GM19467 (cell line): ENCODE measurements around the gene AFG1L.
"Not testable (repeated sequence)": the region's sequence is repeated elsewhere in the genome, so short reads cannot be mapped to it uniquely, and the experiment has no call there.

ENCODE experiments used
- ATAC-seq: cut with Tn5 transposase; IDR thresholded peaks from one replicate; pipeline ENCODE4 v1.9.1; 2021; ENCODE audit warnings: mild to moderate bottlenecking, moderate library complexity; ENCODE audit not compliant: unreplicated experiment

The AFG1L gene

DNA sequence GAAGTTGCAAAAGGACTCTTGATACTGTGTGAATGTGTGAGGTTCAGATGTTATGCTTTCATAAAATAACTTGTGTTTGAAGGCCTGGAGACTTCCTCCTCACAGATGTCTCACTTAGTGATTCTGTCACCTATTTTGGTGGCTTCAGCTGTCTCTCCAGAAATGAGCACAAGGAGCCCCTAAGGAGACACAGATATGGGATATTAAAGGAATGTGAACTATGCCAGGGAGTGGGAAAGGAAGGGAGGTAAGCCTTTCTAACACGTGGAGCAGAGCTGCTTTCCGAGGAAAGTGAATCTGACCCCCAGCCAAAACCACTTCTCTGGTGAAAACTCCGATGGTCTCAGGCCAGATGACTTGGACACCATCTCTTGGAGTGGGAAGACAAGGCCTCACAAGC, 255.4 kb downstream of the AFG1L start:
- ATAC-seq: no peak

DNA sequence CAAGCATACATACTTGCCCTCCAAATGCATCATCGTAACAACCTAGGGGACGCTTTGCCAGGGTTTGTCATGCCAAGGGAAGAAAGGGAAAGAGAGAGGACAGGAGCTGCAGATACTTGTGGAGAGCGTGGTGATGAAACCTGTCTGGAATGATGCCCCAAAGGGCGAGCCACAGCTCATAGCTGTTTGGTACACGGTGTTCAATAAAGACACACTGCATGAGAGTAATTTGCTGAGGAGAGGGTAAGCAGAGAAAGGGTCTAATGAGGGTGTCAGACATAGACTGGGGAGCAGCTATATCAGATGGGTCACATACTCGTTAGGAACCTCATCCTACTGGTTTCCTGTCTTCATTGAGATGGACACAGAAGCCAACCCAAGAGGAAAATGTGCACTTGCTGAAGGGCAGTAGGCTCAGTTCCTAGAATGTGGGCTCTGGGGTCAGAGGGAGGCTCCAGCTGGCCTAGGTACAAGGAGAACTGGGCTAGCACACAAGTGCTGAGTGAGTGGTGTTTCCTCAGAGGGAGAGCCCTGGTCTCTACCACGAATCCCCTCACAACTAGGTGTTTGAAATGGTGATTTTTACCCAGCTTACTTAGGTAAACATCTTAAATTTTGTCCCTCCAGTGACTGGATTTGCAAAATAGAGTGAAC, 260.7 kb downstream of the AFG1L start:
- ATAC-seq: no peak

- ATAC-seq: no peak
Observed at GRCh38 chr6:108556250-108556649, 261.4 kb downstream of the AFG1L start.

- no peak for ATAC-seq
Observed at GRCh38 chr6:108556866-108557493, 262.1 kb downstream of the AFG1L start.

GRCh38 chr6:108557494-108558371, 262.9 kb downstream of the AFG1L start:
- ATAC-seq: no peak

DNA sequence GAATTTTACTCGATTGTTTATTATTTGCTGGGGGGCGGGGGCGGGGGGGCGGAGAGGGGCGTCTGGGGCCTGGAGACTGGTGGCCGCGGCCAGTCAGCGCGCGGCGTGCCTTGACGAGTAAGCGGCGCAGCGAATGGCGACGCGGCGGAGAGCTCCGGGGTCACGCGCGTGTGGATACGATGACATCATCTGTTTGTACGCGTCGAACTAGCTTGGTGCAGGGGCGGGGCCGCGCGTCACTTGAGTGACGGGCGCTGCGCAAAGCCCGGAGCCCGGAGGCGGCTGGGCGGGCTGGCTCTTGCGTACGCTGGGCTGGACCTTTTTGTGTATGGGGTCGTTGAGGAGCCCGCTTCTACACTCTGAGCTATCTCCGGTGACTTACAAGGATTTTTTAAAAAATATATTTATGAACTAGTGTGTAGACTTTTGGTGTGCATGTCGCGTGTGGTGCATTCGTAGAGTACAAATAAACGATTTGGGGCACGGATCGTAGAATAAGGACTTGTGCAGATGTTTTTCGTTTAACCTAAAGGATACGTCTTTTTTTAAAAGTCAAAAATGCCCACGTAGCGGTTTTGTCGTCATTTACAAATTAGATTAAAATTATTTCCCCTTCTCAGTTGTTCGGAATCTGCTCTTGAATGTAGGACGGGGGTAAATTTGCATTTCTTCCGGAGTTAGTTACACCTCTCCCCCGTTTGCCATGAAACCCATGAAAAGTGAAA, 263.7 kb downstream of the AFG1L start:
- peak; percentile 55 for ATAC-seq

DNA sequence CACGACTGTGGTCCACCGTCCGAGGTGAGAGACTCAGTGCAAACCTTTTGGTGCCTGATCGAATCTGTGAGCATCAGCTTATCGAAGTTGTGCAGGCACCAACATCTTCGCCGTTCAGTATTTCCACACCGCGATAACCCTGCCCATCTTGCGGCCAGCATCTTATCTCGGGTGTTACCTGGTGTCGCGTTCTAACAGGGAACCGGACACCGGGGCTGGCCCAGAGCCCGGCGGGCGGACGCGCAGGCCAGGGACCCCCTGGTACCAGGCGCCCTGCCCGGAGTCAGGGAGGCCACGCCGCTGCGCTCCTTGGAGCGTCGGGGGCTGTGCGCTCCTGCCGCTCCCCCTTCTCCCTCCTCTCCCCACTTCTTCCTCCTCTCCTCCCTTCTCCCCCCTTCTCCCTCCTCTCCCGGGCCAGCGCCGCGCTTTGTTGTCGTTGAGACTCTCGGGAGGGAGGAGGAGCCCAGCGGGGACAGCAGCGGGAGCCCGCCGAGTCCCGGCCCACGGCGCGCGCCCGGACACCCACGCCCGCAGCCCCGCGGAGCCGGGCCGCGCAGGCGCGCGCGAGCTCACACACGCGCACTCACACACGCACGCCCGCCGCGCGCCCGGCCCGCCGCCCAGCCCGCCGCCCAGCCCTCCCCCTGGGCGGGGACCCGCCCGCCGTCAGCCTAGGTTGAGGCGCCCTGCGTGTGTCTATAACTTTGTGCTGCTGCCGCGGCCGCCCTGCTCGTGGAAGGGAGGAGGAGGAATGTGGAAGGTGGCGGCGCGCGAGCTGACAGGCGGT, 264.4 kb downstream of the AFG1L start:
- ATAC-seq: peak; percentile 37

GRCh38 chr6:108559884-108560462, 265.1 kb downstream of the AFG1L start:
- no peak for ATAC-seq

DNA sequence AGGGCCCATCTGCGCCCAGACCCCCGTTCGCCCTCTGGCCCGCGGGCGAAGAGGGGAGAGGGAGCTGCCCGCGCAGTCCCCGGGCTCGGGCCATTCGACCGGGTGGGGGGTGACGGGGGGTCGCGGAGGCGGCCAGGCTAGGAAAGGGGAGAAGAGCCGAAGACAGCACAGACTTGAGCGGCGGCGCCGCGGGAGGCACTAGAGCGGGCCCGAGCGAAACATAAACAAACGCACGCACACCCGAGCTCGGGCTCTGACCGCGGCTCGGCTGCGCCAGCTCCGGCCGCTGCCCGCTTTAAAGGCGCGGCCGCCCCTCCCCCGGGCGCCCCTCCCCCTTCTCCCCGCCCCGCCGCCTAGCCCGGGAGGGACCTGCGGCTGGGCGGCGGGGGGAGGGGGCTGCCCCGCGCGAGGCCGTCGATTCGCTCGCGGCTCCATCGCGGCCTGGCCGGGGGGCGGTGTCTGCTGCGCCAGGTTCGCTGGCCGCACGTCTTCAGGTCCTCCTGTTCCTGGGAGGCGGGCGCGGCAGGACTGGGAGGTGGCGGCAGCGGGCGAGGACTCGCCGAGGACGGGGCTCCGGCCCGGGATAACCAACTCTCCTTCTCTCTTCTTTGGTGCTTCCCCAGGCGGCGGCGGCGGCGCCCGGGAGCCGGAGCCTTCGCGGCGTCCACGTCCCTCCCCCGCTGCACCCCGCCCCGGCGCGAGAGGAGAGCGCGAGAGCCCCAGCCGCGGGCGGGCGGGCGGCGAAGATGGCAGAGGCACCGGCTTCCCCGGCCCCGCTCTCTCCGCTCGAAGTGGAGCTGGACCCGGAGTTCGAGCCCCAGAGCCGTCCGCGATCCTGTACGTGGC, 265.8 kb downstream of the AFG1L start, which contains the start of gene FOXO3:
TSS of gene FOXO3 (plus strand) at position 455 of the 846 bp plus-strand sequence. CDS start at position 747, 292 bp downstream.
- ATAC-seq: no peak

DNA sequence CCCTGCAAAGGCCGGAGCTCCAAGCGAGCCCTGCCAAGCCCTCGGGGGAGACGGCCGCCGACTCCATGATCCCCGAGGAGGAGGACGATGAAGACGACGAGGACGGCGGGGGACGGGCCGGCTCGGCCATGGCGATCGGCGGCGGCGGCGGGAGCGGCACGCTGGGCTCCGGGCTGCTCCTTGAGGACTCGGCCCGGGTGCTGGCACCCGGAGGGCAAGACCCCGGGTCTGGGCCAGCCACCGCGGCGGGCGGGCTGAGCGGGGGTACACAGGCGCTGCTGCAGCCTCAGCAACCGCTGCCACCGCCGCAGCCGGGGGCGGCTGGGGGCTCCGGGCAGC, 266.4 kb downstream of the AFG1L start:
- ATAC-seq: not testable (repeated sequence)

- ATAC-seq: no peak
Observed at GRCh38 chr6:108561742-108562502, 267.1 kb downstream of the AFG1L start.

DNA sequence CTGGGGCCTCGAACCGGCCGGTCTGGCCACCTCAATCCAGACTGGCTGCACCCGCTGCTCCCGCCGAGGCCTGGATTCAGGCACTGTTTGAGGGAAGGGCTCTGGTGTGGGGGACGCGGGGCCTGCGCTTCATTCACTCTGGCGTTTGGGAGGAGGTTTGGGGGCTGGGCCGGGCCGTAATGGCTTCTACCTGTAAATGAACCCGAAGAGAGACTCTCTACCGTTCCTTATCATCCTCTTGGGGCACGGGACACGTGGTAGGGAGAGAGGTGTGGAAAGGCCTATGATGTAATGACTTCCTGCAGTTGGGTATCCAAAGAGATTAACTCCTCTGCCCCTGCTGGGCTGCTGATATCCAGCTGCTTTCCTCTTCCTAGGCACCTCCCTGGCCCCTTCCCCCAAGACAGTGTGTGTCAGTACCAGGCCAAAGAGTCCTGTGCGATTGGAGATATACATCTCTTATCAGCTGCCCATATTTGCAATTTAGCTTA, 267.7 kb downstream of the AFG1L start:
- ATAC-seq: no peak

DNA sequence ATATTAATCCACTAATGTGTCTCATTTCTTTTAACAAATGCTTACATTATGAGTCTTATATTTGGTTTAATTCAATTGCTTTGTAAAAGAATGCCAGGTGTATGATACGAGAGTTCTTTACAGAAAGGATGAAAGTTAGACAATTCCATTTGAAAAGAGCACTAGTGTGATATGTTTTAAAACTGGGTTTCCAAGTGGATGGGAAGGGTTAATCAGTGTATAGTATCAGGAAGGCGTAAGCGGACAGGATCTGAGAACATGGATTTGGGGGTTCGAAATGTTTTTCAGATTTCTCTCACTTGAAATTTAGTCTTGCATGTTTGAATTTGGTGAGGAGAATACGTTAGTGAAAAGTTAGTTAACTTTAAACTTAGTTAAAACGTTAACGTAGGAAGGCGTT, 268.4 kb downstream of the AFG1L start:
- no peak for ATAC-seq

DNA sequence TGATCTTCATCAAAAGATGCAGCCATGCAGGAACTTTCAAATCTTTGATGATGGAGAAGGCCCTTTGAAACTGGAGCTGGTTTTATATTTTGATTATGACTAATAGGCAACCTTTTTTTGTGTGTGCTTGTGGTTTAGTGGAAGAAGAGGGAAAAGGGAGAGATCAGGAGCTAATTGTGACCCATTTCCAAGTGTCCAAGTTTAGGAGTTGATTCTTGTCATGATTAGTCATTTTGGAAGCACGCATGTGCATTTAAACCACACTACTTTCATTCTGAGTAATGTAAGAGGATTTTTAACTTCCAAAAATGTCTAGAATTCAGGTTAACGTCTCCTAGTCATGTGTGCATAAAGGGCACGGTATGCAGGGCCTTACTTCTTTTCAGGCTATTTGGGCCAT, 269.3 kb downstream of the AFG1L start:
- no peak for ATAC-seq

DNA sequence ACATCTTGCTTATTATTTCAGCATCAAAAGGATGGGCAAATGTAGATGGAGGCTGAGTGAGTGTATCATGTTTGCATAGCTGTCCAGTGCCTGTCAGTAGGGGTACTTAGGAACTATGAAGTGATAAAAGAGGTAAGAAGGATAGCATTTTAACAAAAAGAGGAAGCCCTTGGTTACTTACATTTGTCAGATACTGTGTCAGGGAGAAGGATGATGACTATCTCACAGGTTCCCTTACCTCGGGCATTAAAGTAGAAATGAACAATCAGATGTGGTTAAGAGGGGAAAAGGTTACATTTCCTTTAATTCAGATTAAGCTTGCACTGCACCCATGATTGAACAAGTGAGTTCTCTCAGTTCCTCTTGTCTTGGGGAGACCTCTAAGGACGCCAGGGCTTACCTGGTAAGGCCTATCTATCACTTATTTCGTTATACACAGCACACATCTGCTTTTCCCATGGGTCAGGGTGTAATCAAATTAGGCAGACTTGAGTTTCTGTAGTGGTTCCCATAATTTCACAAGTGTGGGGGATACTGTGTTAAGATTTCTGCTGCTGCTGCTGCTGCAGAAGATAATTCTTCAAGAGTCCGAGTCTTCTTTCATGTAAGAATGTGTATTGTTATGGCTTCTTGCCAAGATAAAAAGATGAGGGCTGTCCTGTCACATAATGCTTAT, 270.4 kb downstream of the AFG1L start:
- peak; percentile 81 for ATAC-seq

DNA sequence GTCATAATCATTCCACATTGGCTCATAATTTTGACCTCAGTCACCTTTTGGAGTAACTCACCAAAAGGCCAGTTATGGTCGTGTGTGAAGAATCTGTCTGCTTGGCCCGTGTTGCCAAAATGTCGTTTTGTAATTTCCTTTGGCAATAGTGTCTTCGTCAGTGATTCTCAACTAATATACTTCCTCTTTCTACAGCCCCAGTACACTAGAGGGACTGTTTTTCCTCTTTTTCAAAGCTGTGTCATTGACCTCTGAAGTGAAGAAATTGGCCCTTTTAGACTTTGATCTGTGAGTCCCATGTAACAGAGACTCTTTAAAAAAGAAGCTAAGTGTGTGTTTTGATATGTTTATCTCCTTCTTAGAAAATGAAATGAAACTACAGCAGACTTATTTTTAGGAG, 271.0 kb downstream of the AFG1L start:
- no peak for ATAC-seq

DNA sequence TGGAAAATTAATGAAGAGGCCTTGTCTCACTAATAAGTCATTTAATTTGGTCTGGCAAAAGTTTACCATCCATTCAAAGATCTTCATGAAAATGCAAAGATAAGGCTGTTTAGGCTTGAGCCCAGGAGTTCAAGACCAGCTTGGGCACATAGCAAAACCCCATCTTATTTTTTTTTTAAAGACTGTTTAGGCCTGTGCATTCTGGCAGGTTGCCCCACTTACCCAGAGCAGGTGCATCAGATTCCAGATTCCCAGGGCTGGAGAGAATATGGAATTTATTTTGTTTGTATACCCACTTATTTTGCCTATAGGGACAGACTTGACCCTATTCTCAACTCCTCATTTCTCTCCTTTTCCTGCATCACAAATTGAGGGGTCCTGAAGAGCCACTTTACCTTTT, 271.6 kb downstream of the AFG1L start:
- ATAC-seq: no peak

DNA sequence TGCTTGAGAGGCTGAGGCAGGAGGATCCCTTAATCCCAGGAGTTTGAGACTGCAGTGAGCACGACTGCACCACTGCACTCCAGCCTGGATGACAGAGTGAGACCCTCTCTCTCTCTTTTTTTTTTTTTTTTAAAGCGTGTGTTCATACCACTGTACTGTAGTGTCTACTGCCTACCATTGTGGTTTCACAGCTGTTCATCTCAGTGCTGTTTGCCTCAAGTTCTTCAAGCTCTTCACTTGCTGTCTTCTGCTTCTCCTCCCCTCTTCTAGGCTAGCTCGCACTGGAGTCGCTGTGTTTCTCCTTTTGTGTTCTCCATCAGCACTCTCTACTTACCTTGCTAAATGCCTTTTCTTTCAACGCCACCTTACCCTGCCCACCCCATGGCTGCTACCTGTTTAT, 273.2 kb downstream of the AFG1L start:
- ATAC-seq: no peak
